GM12878 (cell line): Measurements from ENCODE around the gene GH1. TPM values are rescaled to one million over a fixed set of nuclear protein-coding genes. Genes with fewer than 3 reads are reported as not detected.

Source experiments
- ATAC-seq: fragments of 200-7000 bp; cut with Tn5 transposase; 3 replicates; pipeline ENCODE4 v1.9.1; 2020; ENCODE audit warnings: mild to moderate bottlenecking, moderate library complexity
- BruUV-seq: library from RNA; stranded (reverse); fragments of 400-500 nt; replicated peaks from 2 replicates; lab custom pipeline; 2021; lab: Mats Ljungman, UMichigan
- CTCF ChIA-PET: fragments of 300-600 bp; sonication (Branson Sonifier 250); formaldehyde crosslinking; extraction: SDS; loops from one replicate; lab custom pipeline; 2021; ENCODE audit warnings: inconsistent platforms; lab: Yijun Ruan, JAX
- POLR2A ChIA-PET: fragments of 350-600 bp; formaldehyde crosslinking; extraction: SDS; loops from one replicate; lab custom pipeline; 2021; ENCODE audit warnings: inconsistent platforms; lab: Charles Lee
- RAD21 ChIA-PET: fragments of 300-600 bp; sonication (Branson Sonifier 250); formaldehyde crosslinking; loops from one replicate; lab custom pipeline; 2023; ENCODE audit warnings: antibody characterized with exemption; ENCODE audit not compliant: unreplicated experiment; lab: Charles Lee
- SMC1A ChIA-PET: fragments of 300-600 bp; sonication (Branson Sonifier 250); formaldehyde crosslinking; loops from one replicate; lab custom pipeline; 2023; ENCODE audit not compliant: unreplicated experiment, uncharacterized antibody; lab: Charles Lee
- DNase-seq: peaks from one replicate; pipeline ENCODE4 v3.0.0-alpha.2; 2011; ENCODE audit warnings: low read depth, low spot score
- FAIRE-seq: peaks from 3 replicates; lab custom pipeline; 2011; peaks lifted over from hg19 to GRCh38; lab: Jason Lieb, UNC
- H2AFZ ChIP-seq: 2 replicates; pipeline ENCODE4 v1.6.0; 2011; ENCODE audit warnings: low read depth, low read length, control low read depth; ENCODE audit not compliant: control insufficient read depth
- H3K27ac ChIP-seq: 2 replicates; pipeline ENCODE4 v1.5.1; 2011; ENCODE audit warnings: control low read depth; ENCODE audit not compliant: control insufficient read depth, insufficient read depth
- H3K27me3 ChIP-seq, 2 experiments: replicated peaks in 1 of 2; 2 replicates each; pipeline versions ENCODE4 v1.6.0 to v1.6.1; 2011; ENCODE audit warnings: low read length in 1 of 2; ENCODE audit not compliant: control insufficient read depth in 2 of 2, insufficient read depth in 2 of 2
- H3K36me3 ChIP-seq, 2 experiments: 2 replicates each; pipeline ENCODE4 v1.5.1; 2011; ENCODE audit warnings: low read length in 1 of 2; ENCODE audit not compliant: control insufficient read depth in 2 of 2, insufficient read depth in 2 of 2
- H3K4me1 ChIP-seq: 2 replicates; pipeline ENCODE4 v1.6.1; 2011; ENCODE audit warnings: mild to moderate bottlenecking, low read length, moderate library complexity, mixed read lengths; ENCODE audit not compliant: control insufficient read depth, insufficient read depth
- H3K4me2 ChIP-seq: 2 replicates; pipeline ENCODE4 v1.6.0; 2011; ENCODE audit warnings: control low read depth; ENCODE audit not compliant: control insufficient read depth, insufficient read depth
- H3K4me3 ChIP-seq: fragments of 200-600 bp; sonication (generic); 2 replicates; pipeline ENCODE4 v1.5.1; 2016
- H3K79me2 ChIP-seq: 2 replicates; pipeline ENCODE4 v1.6.0; 2011; ENCODE audit warnings: low read length; ENCODE audit not compliant: control insufficient read depth, insufficient read depth
- H3K9ac ChIP-seq: 2 replicates; pipeline ENCODE4 v1.8.0; 2011; ENCODE audit warnings: low read length, control low read depth, mixed read lengths; ENCODE audit not compliant: control insufficient read depth, insufficient read depth
- H3K9me3 ChIP-seq: replicated peaks from 3 replicates; pipeline ENCODE4 v1.5.1; 2011; ENCODE audit warnings: mild to moderate bottlenecking, low read length; ENCODE audit not compliant: control insufficient read depth, insufficient read depth
- H4K20me1 ChIP-seq: 2 replicates; pipeline ENCODE4 v1.6.0; 2011; ENCODE audit not compliant: control insufficient read depth, insufficient read depth
- BACH1 ChIP-seq: fragments of 450-650 bp; IDR thresholded peaks from 2 replicates; pipeline ENCODE4 v1.6.1; 2017; ENCODE audit warnings: mild to moderate bottlenecking, borderline replicate concordance
- E2F4 ChIP-seq: IDR thresholded peaks from 2 replicates; pipeline ENCODE4 v1.6.1; 2012; ENCODE audit warnings: low read depth, low read length, improper control_type of control experiment
- E2F8 ChIP-seq: fragments of 450-650 bp; IDR thresholded peaks from 2 replicates; pipeline ENCODE4 v1.6.1; 2018; ENCODE audit warnings: mild to moderate bottlenecking, low read depth, moderate library complexity; ENCODE audit not compliant: partially characterized antibody
- HSF1 ChIP-seq: fragments of 150-350 bp; IDR thresholded peaks from 2 replicates; pipeline ENCODE4 v1.6.1; 2014; ENCODE audit warnings: mild to moderate bottlenecking, low read depth, low read length
- MEF2B ChIP-seq: fragments of 450-650 bp; IDR thresholded peaks from 2 replicates; pipeline ENCODE4 v1.6.1; 2018; ENCODE audit warnings: mild to moderate bottlenecking, moderate library complexity; ENCODE audit not compliant: partially characterized antibody, poor library complexity, severe bottlenecking
- MTA2 ChIP-seq: fragments of 450-650 bp; IDR thresholded peaks from 2 replicates; pipeline ENCODE4 v1.6.1; 2016; ENCODE audit warnings: low read depth, mild to moderate bottlenecking, moderate library complexity
- PAX8 ChIP-seq: fragments of 450-650 bp; IDR thresholded peaks from 2 replicates; pipeline ENCODE4 v1.6.1; 2017; ENCODE audit warnings: mild to moderate bottlenecking, moderate library complexity
- POLR2AphosphoS5 ChIP-seq: IDR thresholded peaks from 2 replicates; pipeline ENCODE4 v1.6.1; 2011; ENCODE audit warnings: mild to moderate bottlenecking, low read length, inconsistent platforms
- RB1 ChIP-seq: fragments of 450-650 bp; formaldehyde crosslinking; IDR thresholded peaks from 2 replicates; pipeline ENCODE4 v1.6.1; 2017; ENCODE audit warnings: mild to moderate bottlenecking, borderline replicate concordance
- RUNX3 ChIP-seq: IDR thresholded peaks from 2 replicates; pipeline ENCODE4 v1.6.1; 2012; ENCODE audit warnings: low read length, inconsistent platforms
- SIX5 ChIP-seq: IDR thresholded peaks from 2 replicates; pipeline ENCODE4 v1.6.1; 2011; ENCODE audit warnings: mild to moderate bottlenecking, low read depth, low read length, moderate library complexity; ENCODE audit not compliant: severe bottlenecking
- SMC3 ChIP-seq: IDR thresholded peaks from 2 replicates; pipeline ENCODE4 v1.6.1; 2011; ENCODE audit warnings: low read length, improper control_type of control experiment, borderline replicate concordance
- SREBF2 ChIP-seq: IDR thresholded peaks from 2 replicates; pipeline ENCODE4 v1.6.1; 2012; ENCODE audit warnings: mild to moderate bottlenecking, low read length
- ZNF384 ChIP-seq: IDR thresholded peaks from 2 replicates; pipeline ENCODE4 v1.6.1; 2012; ENCODE audit warnings: low read depth, mild to moderate bottlenecking, low read length, improper control_type of control experiment, borderline replicate concordance
- ZNF687 ChIP-seq: fragments of 450-650 bp; IDR thresholded peaks from 2 replicates; pipeline ENCODE4 v1.6.1; 2017; ENCODE audit warnings: mild to moderate bottlenecking, moderate library complexity
- ZZZ3 ChIP-seq: IDR thresholded peaks from 2 replicates; pipeline ENCODE4 v1.6.1; 2011; ENCODE audit warnings: low read depth; ENCODE audit not compliant: control insufficient read depth, insufficient read length
- WGBS: methylation state at CpG from one replicate; pipeline ENCODE4 v1.1.6; 2016; ENCODE audit warnings: low lambda C conversion rate; ENCODE audit not compliant: insufficient replicate concordance, insufficient coverage; ENCODE audit errors: missing lambda C conversion rate; 5-methylcytosine and 5-hydroxymethylcytosine counted together
- in situ Hi-C: fragments of 300-500 bp; cut with MboI; formaldehyde crosslinking; loops from 9 replicates; pipeline ENCODE4 v1.14.3; 2018; ENCODE audit warnings: mixed read lengths
- intact Hi-C: fragments of 100-400 bp; cut with micrococcal nuclease; formaldehyde crosslinking; loops from one replicate; pipeline ENCODE4 v1.14.2; 2022; ENCODE audit not compliant: unreplicated experiment
- polyA plus RNA-seq, 11 experiments: library from polyadenylated mRNA; depleted of rRNA in 4 of 11; unstranded in 6 of 11; stranded (reverse) in 5 of 11; fragments of >200 nt; fragmentation: Nextera tagmentation in 4 of 11; fragmentation: Illumina TruSeq in 1 of 11; extraction: Ambion mirVana in 4 of 11; extraction: Trizol in 1 of 11; gene quantifications; 1 replicate in 1 of 11; 2 replicates in 10 of 11; pipeline versions ENCODE4 v1.2.1 to v1.2.3, GENCODE V29; 2011 to 2016; ENCODE audit warnings: inconsistent platforms in 2 of 11, missing spikeins in 2 of 11, low read depth in 1 of 11
- total RNA-seq, 4 experiments: library from RNA; depleted of rRNA in 3 of 4; stranded (reverse); fragments of >200 nt in 3 of 4; fragmentation: Illumina TruSeq in 1 of 4; extraction: Trizol in 1 of 4; gene quantifications; 2 replicates each; pipeline versions ENCODE4 v1.2.1 to v1.2.3, GENCODE V29; 2013 to 2021

The GH1 gene
- total and polyA plus RNA-seq, 10 of the 15 experiments (the other 5 are each of a cell fraction or from before 2014, with no cell fraction given), result 0.13 to 0.42 TPM; not detected in 8

- H3K79me2 ChIP-seq, result no peaks in the 10 kb centered on the region
- H4K20me1 ChIP-seq, result no peaks in the 10 kb centered on the region
- ChIA-PET POLR2A (no interaction called here), CTCF (interaction anchor here (0.7 to 3.8 kb wide), 7 partner anchors 9 to 146 kb away, joined by 3 to 20 read pairs (median 5); partner anchors contain the start of gene DDX42), SMC1A (interaction anchor here (0.6 kb wide), 1 partner anchor 46 kb away, joined by 3 read pairs; no protein-coding TSS in a partner anchor), RAD21 (no interaction called here)
- H3K4me3 ChIP-seq, result no peak overlapping the region
- H3K4me1 ChIP-seq, result no peaks in the 10 kb centered on the region
- H3K9me3 ChIP-seq, result no peaks in the 10 kb centered on the region
- BruUV-seq, result no TSS peak
- in situ Hi-C loops (no loop called here), intact Hi-C loops (no loop called here)
- WGBS, result 67% methylated on average over 12 of the region's 12 CpGs
- no peaks in the 10 kb centered on the region for H3K36me3 ChIP-seq
- H2AFZ ChIP-seq, result no peak overlapping the region
- no peak overlapping the region for H3K9ac ChIP-seq
- DNase-seq (no peak), FAIRE-seq (no peak), ATAC-seq (no peak)
- H3K27ac ChIP-seq, result no peak overlapping the region
- no peak overlapping the region for H3K4me2 ChIP-seq
- H3K27me3 ChIP-seq, result no peaks in the 10 kb centered on the region
- TF ChIP-seq E2F4, result no peak
- TF ChIP-seq PAX8, result no peak
- no peak for TF ChIP-seq MEF2B
- no peak for TF ChIP-seq BACH1
- no peak for TF ChIP-seq ZNF687
- TF ChIP-seq ZZZ3, result no peak
- TF ChIP-seq SMC3, result no peak
- no peak for TF ChIP-seq ZNF384
- TF ChIP-seq SREBF2, result no peak
- TF ChIP-seq POLR2AphosphoS5, result no peak
- no peak for TF ChIP-seq RUNX3
- no peak for TF ChIP-seq SIX5
- TF ChIP-seq HSF1, result no peak
- no peak for TF ChIP-seq MTA2
- TF ChIP-seq E2F8, result no peak
- TF ChIP-seq RB1, result no peak
These were observed 37.9 kb downstream of the GH1 start for GRCh38 chr17:63880706-63881105.
